Adrenal gland (tissue), 5 donors: ENCODE results near the gene MYO5B.

Experiments used
- POLR2A ChIP-seq, 2 donors: fragments of 450-650 bp; IDR thresholded peaks; one replicate each; pipeline ENCODE4 v1.6.1; 2017; ENCODE audit warnings: antibody characterized with exemption in 2 of 2, mild to moderate bottlenecking in 2 of 2, moderate library complexity in 1 of 2
- TF ChIP-seq, protein P1 (sequence below), 6 experiments: fragments of 450-650 bp in 4 of 6; fragments of 200-600 bp in 2 of 6; sonication (generic) in 1 of 6; IDR thresholded peaks; 1 replicate in 5 of 6; 2 replicates in 1 of 6; pipeline versions ENCODE4 v1.5.1 to v1.8.0; 2016 to 2021; ENCODE audit warnings: antibody characterized with exemption in 6 of 6, mild to moderate bottlenecking in 2 of 6, moderate library complexity in 1 of 6
- donor health status: DM: no; HTN: no; CAD: no.

GRCh38 chr18:49875783-49876182 is 319.2 kb downstream of the MYO5B start:
- TF ChIP-seq, protein P1, sequence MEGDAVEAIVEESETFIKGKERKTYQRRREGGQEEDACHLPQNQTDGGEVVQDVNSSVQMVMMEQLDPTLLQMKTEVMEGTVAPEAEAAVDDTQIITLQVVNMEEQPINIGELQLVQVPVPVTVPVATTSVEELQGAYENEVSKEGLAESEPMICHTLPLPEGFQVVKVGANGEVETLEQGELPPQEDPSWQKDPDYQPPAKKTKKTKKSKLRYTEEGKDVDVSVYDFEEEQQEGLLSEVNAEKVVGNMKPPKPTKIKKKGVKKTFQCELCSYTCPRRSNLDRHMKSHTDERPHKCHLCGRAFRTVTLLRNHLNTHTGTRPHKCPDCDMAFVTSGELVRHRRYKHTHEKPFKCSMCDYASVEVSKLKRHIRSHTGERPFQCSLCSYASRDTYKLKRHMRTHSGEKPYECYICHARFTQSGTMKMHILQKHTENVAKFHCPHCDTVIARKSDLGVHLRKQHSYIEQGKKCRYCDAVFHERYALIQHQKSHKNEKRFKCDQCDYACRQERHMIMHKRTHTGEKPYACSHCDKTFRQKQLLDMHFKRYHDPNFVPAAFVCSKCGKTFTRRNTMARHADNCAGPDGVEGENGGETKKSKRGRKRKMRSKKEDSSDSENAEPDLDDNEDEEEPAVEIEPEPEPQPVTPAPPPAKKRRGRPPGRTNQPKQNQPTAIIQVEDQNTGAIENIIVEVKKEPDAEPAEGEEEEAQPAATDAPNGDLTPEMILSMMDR (IDR thresholded peaks at IDR 0.05): no peak
- TF ChIP-seq POLR2A (IDR thresholded peaks at IDR 0.05): no peak
